PC-9 (cell line): ENCODE measurements around the gene REG3G.

ENCODE experiments used
- CTCF ChIP-seq: fragments of 200-600 bp; sonication (generic); conservative IDR thresholded peaks from 2 replicates; pipeline ENCODE4 v1.6.1; 2017; ENCODE audit warnings: mixed run types, antibody characterized with exemption, mild to moderate bottlenecking, moderate library complexity
- EZH2 ChIP-seq: fragments of 200-600 bp; sonication (generic); IDR thresholded peaks from 2 replicates; pipeline ENCODE4 v1.8.0; 2017; ENCODE audit warnings: antibody characterized with exemption, low read depth

DNA sequence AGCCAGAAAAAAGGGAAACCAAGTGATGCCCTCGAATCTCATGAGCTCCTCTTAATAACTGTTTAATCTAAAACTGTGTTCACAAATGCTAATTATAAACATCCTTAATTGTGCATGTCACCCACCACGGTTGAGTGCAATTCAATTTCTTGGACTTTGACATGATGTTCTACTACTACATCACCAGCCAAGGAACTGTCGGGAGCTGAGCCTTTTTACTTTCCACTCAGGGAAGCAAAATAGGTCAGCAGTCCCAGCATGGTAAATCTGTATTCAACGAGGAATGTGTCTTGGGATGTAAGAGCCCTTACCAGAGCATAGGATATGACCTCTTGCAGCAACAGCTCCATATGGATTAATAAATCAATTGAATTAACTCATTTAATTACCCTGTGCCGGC is 20.8 kb upstream of the REG3G start:
- no peak for TF ChIP-seq CTCF
- no peak for TF ChIP-seq EZH2
